Stimulated activated CD4-positive, alpha-beta T cell treated with anti-CD3 and anti-CD28 coated beads, Interleukin-4, amount 100 ng/mL, for 4 hours (primary cell): ENCODE data around the gene XYLT1.

ENCODE experiments used
- DNase-seq, 2 experiments: peaks; one replicate each; pipeline ENCODE4 v3.0.0-alpha.2; 2020

Gene XYLT1

GRCh38 chr16:17371299-17371698 lies 99.5 kb downstream of the XYLT1 start:
- DNase-seq = no peak

- no peak for DNase-seq
Measured at GRCh38 chr16:17370731-17371285, 100.0 kb downstream of the XYLT1 start.

- DNase-seq = no peak
Measured at GRCh38 chr16:17370223-17370707, 100.5 kb downstream of the XYLT1 start.

DNA sequence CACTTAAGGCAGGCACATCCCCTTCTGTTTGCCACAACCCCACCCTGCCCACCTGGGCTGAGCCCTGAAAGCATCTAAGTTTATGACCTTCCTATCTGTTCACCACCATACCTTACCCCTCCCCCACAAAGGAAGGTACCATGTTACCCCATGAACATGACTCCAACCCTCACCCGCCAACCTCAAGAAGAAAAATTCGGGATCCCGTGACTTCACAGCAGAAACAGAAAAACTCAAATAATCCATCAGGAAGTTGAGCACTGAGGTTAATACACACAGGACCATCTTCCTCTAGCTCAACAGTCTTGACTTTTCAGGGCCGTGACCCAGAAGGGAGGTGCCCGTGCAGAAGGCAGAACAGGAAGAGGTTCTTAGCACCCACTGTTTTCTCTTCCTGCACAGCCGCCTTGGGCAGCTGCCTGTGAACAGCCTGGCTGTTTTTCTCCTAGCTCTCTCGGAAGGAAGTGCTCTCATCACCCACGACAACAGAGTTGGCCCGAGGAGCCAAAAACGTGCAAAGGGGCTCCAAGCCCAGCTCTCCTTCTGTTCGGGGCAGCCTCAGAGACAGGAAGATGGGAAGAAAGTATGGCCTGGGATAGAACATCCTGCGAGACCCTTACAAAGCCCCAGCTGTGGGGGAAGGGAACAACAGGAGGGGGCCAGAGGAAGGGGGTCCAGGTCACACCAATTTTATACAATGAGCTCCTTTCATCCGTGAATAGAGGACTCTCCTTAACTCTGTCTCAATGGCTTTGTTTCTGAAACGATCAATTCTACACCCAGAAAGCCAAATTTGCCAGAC lies 101.1 kb downstream of the XYLT1 start:
- DNase-seq = peak; percentile 35 to 59

DNA sequence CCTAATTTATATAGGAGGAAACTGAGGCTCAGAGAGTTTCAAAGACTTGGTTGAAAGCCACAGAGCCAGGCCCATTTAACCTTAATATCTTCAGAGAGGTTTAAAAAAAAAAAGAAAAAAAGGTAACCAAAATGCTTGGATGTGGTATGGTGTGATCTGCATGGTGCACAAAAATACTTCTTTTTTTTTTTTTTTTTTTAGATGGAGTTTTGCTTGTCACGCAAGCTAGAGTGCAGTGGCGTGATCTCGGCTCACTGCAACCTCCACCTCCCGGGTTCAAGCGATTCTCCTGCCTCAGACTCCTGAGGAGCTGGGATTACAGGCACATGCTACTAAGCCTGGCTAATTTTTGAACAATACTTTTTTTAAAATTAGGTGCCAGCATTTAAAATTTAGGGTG lies 101.8 kb downstream of the XYLT1 start:
- DNase-seq = no peak

- DNase-seq = no peak
Measured at GRCh38 chr16:17368446-17368845, 102.3 kb downstream of the XYLT1 start.

DNA sequence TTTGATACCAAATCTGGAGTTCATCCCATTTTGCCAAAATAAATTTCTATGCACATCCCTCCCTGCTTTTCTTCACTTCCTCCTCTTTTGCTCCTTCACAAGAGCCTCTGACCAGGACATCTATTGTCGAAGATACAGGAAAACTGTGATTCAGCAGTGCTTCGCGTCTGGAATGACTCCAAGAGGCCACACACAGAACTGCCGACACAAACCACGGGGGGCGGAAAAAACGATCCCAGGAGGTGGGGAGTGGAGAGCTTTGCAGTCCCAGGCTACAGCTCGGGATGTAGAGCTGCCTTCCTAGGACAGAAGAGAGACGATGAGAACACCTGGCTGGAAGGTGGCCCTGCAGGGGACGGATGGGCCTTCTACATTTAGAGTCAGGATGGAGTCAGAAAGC lies 102.8 kb downstream of the XYLT1 start:
- DNase-seq = no peak

DNA sequence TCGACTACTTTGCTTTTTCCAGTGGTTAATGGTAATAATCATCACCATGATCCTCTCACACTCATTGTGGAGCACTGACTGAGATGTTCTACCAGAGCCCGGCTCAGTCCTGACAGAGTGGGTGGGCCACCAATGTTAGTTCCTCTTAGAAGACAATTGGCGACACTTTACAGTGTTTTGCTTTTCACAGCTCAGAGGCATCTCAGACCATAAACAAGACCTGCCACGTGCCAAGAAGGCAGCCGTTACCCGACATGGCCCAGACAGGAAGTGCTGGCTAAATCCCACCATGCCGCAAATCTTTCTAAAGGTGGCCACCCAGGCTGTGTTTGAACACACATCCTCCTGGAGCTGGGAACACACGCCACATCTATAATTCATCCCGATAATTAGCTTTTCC lies 103.7 kb downstream of the XYLT1 start:
- DNase-seq = no peak

DNA sequence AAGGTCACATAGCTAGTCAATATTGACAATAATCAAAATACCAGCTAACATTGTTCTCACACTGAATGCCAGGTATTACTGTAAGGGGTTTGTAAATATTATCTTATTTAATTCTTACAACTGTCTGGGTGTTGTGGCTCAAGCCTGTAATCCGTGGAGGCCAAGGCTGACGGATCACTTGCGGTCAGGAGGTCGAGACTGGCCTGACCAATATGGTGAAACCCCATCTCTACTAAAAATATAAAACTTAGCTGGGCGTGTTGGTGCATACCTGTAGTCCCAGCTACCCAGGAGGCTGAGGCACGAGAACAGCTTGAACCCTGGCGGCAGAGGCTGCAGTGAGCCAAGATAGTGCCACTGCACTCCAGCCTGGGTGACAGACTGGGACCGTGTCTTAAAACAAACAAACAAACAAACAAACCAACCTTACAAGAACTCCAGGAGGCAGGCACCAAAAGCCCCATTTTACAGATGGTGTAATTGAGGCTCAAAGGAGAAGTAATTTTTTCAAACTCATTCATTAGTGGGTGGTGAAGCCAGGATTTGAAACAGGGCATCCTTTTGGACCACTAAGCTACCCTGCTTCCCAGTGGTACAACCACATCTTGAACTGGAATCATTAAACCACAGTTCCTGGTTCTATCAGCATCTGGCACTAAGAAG lies 104.3 kb downstream of the XYLT1 start:
- no peak for DNase-seq

GRCh38 chr16:17365591-17366298 lies 105.0 kb downstream of the XYLT1 start:
- no peak for DNase-seq

GRCh38 chr16:17365211-17365541 lies 105.6 kb downstream of the XYLT1 start:
- no peak for DNase-seq

GRCh38 chr16:17364319-17365210 lies 106.2 kb downstream of the XYLT1 start:
- DNase-seq = peak in 1 of 2 experiments; percentile 51

DNA sequence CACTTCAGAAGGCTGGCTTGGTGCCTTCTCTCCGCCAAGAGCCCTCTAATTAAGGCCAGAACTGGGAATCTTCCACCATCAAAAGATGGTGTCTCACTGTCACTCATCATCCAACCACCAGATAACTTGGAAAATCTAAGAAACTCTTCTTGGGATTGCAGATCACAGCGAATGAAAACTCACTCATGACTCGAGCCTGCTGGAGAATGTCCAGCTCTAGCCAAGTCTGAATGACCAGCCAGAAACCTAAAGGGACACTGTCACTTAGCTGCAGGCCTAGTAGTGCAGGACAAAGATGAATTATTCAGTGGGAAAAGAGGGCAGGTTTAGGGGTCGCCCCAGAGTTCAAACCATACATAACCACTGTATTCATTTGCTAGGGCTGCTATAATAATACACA lies 107.8 kb downstream of the XYLT1 start:
- DNase-seq = no peak

GRCh38 chr16:17362183-17362582 lies 108.6 kb downstream of the XYLT1 start:
- DNase-seq = no peak

GRCh38 chr16:17360693-17361122 lies 110.1 kb downstream of the XYLT1 start:
- DNase-seq = no peak

GRCh38 chr16:17359788-17360390 lies 110.9 kb downstream of the XYLT1 start:
- peak; percentile 39 to 66 for DNase-seq

GRCh38 chr16:17358846-17359245 lies 111.9 kb downstream of the XYLT1 start:
- no peak for DNase-seq

DNA sequence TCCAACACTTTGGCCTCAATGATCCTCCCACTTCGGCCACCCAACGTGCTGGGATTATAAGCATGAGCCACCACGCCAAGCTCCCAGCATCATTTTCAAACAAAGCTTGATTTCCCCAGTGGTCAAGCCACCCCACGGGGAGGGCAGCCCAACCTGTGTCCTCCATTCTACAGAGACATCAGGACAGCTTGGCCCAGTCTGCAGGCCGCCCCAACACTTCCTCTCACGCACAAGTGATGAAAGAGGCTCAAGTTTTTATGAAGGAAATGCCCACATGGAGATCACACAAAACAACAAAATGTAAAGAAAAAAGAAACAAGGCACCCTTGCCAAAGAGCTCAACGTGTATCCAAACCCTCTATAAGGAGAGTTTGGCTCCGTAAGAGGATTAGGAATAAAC lies 112.4 kb downstream of the XYLT1 start:
- no peak for DNase-seq

DNA sequence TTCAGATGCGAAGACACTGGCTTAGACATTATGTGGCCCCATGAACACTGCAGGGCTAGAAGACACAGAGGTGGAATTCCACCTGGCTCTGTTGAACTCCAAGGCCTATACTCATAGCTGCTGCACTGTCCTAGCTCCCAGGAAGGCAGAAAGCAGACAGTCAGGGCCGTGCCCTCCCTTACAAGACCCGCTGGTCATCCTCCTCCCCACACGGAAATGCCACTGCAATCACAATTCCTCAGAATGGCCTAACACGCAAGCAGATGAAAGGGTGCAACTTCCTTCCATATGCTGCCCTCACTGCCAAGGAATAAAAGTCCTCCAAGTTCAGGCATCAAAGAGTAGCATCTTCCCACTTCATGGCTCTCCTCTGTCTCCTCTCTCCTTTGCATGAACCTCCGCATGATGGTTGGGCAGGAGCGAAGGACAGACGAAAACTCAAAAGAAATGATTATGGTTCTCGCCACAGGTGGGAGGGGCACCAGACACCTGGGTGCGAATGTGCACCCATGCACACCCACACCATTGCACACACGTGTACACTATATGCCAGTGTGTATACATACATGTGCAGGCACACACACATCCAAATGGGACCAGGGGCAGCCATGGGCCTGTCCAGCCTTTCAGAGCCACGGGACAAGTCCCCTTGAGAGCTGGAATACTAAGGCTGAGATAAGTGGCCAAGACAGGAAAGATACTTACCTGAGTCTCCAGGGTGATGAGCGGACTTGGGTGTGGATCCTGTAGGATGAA lies 113.3 kb downstream of the XYLT1 start:
- DNase-seq = no peak

DNA sequence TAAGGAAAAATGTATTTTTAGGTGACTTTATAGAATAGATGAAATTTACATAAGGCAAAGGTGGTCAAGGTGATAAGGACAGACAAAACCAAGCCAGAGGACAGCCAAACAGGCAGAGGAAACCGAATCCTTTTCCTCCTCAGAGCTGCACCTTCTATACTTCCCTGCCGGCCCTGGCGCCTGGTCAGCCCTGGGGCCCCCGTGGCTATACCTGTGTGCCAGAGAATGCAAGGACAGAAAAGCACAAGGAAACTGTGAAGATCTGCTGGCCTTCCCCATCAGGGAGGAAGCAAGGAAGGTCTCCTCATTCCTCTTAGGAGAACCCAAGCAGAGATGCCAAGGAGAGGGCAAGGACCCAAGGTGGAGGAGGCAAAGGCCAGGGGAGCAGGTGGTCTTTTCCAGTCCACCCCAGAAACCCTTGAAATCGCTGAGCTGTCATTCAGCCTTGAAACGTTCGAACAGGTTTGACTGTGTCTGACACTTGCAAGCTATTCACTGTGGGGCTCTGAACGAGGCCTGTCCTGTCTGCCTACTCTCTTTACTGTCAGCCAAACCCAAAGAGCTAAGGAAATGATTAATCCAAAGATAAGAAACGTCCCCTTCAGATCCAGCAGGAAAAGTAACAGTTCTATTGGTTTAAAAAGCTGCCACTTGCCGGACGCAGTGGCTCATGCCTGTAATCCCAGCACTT lies 114.4 kb downstream of the XYLT1 start:
- no peak for DNase-seq

- no peak for DNase-seq
Measured at GRCh38 chr16:17354685-17355084, 116.1 kb downstream of the XYLT1 start.
